OCI-LY7 (cell line): Measurements from ENCODE around the gene SRR. TPM values are rescaled to one million over a fixed set of nuclear protein-coding genes. Genes with fewer than 3 reads are reported as not detected.

Experiments used
- BruUV-seq: library from RNA; stranded (reverse); fragments of 400-500 nt; replicated peaks from 2 replicates; lab custom pipeline; 2021; lab: Mats Ljungman, UMichigan
- CTCF ChIA-PET: fragments of 300-600 bp; sonication (Branson Sonifier 250); formaldehyde crosslinking; loops from one replicate; lab custom pipeline; 2022; ENCODE audit warnings: antibody characterized with exemption; ENCODE audit not compliant: unreplicated experiment; lab: Charles Lee
- POLR2A ChIA-PET: fragments of 300-600 bp; sonication (Branson Sonifier 250); formaldehyde crosslinking; loops from one replicate; lab custom pipeline; 2022; ENCODE audit warnings: antibody characterized with exemption; lab: Charles Lee
- DNase-seq: peaks from one replicate; pipeline ENCODE4 v3.0.0-alpha.2; 2015; ENCODE audit warnings: low spot score
- H2AFZ ChIP-seq: fragments of 200-600 bp; sonication (generic), shearing (Covaris generic); 2 replicates; pipeline ENCODE4 v1.6.1; 2014; ENCODE audit warnings: mild to moderate bottlenecking, antibody characterized with exemption, low read length, moderate library complexity
- H3K27ac ChIP-seq: fragments of 200-600 bp; sonication (generic); 2 replicates; pipeline ENCODE4 v1.5.1; 2014; ENCODE audit warnings: mixed run types, low read depth, mild to moderate bottlenecking, moderate library complexity, low read length, inconsistent platforms; ENCODE audit not compliant: poor library complexity, severe bottlenecking
- H3K36me3 ChIP-seq: fragments of 200-600 bp; sonication (generic); 2 replicates; pipeline ENCODE4 v1.6.1; 2014; ENCODE audit warnings: mild to moderate bottlenecking, antibody characterized with exemption, low read length, moderate library complexity, mixed read lengths; ENCODE audit not compliant: insufficient read depth
- H3K4me1 ChIP-seq: fragments of 200-600 bp; sonication (generic); 2 replicates; pipeline ENCODE4 v1.5.1; 2014; ENCODE audit warnings: mild to moderate bottlenecking, low read length; ENCODE audit not compliant: insufficient read depth, poor library complexity, severe bottlenecking
- H3K4me2 ChIP-seq: fragments of 200-600 bp; sonication (generic); 2 replicates; pipeline ENCODE4 v1.6.1; 2014; ENCODE audit warnings: mild to moderate bottlenecking, low read length
- H3K4me3 ChIP-seq: fragments of 200-600 bp; sonication (generic); 2 replicates; pipeline ENCODE4 v1.5.1; 2014; ENCODE audit warnings: mild to moderate bottlenecking, low read depth, low read length; ENCODE audit not compliant: poor library complexity, severe bottlenecking
- H3K79me2 ChIP-seq: fragments of 200-600 bp; sonication (generic); 2 replicates; pipeline ENCODE4 v1.6.1; 2016; ENCODE audit warnings: low read depth, mild to moderate bottlenecking, low read length, moderate library complexity, mixed read lengths; ENCODE audit not compliant: insufficient read depth
- H3K9me2 ChIP-seq: fragments of 200-600 bp; sonication (generic); 2 replicates; pipeline ENCODE4 v1.6.1; 2016; ENCODE audit warnings: mild to moderate bottlenecking, low read length, mixed read lengths; ENCODE audit not compliant: insufficient read depth
- H3K9me3 ChIP-seq: fragments of 200-600 bp; sonication (generic); 2 replicates; pipeline ENCODE4 v1.6.1; 2014; ENCODE audit warnings: mild to moderate bottlenecking, mixed run types, low read length, mixed read lengths
- H4K20me1 ChIP-seq: fragments of 200-600 bp; sonication (generic); 2 replicates; pipeline ENCODE4 v1.6.1; 2014; ENCODE audit warnings: mild to moderate bottlenecking, antibody characterized with exemption, low read length, moderate library complexity, mixed read lengths; ENCODE audit not compliant: insufficient read depth
- EZH2phosphoT487 ChIP-seq: fragments of 200-600 bp; sonication (generic); IDR thresholded peaks from 2 replicates; pipeline ENCODE4 v1.6.1; 2018; ENCODE audit warnings: low read depth, borderline replicate concordance, mild to moderate bottlenecking, mixed run types, antibody characterized with exemption, low read length, moderate library complexity, mixed read lengths
- intact Hi-C: fragments of 100-400 bp; cut with micrococcal nuclease; formaldehyde crosslinking; loops from one replicate; pipeline ENCODE4 v1.10.0; 2022; ENCODE audit not compliant: unreplicated experiment
- small RNA-seq: library from RNA; depleted of rRNA; stranded (forward); fragments of <200 nt; gene quantifications from one replicate; pipeline ENCODE3, GENCODE V24; 2014
- total RNA-seq, 2 experiments: library from RNA; depleted of rRNA in 1 of 2; stranded (reverse); fragments of >200 nt in 1 of 2; shearing (Covaris generic) in 1 of 2; gene quantifications; 2 replicates each; pipeline ENCODE4 v1.2.3, GENCODE V29; 2014 to 2022
- TF ChIP-seq, protein P1 (sequence below): fragments of 200-600 bp; sonication (generic); conservative IDR thresholded peaks from 2 replicates; pipeline ENCODE4 v1.5.1; 2014; ENCODE audit warnings: mild to moderate bottlenecking, antibody characterized with exemption, low read length, moderate library complexity, mixed read lengths

SRR gene
- total RNA-seq, 2 experiments from 2014 or later = 3.8 to 12.1 TPM

DNA sequence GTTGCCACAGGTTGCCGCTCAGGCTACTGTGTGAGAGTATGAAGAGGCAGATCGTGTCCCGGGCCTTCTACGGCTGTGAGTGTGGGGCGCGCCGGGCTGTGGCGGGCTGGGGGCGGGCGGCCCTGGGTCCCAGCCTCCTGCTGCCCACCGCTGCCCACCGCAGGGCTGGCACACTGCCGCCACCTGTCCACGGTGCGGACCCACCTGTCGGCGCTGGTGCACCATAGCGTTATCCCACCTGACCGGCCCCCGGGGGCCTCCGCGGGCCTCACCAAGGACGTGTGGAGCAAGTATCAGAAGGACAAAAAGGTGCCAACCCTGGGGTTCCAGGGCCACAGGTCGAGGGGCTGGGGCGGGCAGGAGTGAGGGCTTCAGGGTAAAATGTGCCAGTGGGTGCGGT, 68.4 kb downstream of the SRR start:
- POLR2A ChIA-PET = no interaction called here
- intact Hi-C loops = no loop called here
- CTCF ChIA-PET = no interaction called here

DNA sequence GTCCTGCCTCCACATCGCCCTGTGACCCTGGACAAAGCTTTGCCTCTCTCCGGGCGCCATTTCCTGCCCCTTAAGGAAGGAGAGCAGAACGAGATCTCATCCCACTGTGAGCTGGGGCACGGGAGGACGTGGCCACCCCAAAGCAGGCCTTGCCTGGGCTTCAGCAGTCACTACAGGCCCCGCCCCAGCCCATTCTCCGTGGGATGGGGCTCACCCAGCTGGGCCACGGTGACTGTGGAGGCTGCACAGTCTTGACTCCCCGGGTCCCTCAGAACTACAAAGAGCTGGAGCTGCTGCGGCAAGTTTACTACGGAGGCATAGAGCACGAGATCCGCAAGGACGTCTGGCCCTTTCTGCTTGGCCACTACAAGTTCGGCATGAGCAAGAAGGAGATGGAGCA, 68.9 kb downstream of the SRR start:
- ChIA-PET POLR2A (no interaction called here), CTCF (no interaction called here)
- Histone ChIP-seq H3K9me3 (no peaks in the 10 kb centered on the region), H3K9me2 (no peaks in the 10 kb centered on the region), H3K4me3 (no peak overlapping the region), H3K27ac (no peak overlapping the region), H4K20me1 (no peaks in the 10 kb centered on the region), H2AFZ (no peak overlapping the region), H3K4me2 (no peak overlapping the region), H3K36me3 (no peaks in the 10 kb centered on the region), H3K4me1 (no peaks in the 10 kb centered on the region), H3K79me2 (no peaks in the 10 kb centered on the region)
- BruUV-seq = no TSS peak
- no peak for DNase-seq
- intact Hi-C loops = no loop called here
- TF ChIP-seq, protein P1, sequence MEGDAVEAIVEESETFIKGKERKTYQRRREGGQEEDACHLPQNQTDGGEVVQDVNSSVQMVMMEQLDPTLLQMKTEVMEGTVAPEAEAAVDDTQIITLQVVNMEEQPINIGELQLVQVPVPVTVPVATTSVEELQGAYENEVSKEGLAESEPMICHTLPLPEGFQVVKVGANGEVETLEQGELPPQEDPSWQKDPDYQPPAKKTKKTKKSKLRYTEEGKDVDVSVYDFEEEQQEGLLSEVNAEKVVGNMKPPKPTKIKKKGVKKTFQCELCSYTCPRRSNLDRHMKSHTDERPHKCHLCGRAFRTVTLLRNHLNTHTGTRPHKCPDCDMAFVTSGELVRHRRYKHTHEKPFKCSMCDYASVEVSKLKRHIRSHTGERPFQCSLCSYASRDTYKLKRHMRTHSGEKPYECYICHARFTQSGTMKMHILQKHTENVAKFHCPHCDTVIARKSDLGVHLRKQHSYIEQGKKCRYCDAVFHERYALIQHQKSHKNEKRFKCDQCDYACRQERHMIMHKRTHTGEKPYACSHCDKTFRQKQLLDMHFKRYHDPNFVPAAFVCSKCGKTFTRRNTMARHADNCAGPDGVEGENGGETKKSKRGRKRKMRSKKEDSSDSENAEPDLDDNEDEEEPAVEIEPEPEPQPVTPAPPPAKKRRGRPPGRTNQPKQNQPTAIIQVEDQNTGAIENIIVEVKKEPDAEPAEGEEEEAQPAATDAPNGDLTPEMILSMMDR = no peak
- no peak for TF ChIP-seq EZH2phosphoT487

More for the DNA sequence above, 68.4 kb downstream of the SRR start:
- Histone ChIP-seq H3K9me3 (no peaks in the 10 kb centered on the region), H3K27ac (no peak overlapping the region), H4K20me1 (no peaks in the 10 kb centered on the region), H3K4me3 (no peak overlapping the region), H3K4me2 (no peak overlapping the region), H3K79me2 (no peaks in the 10 kb centered on the region), H2AFZ (no peak overlapping the region), H3K4me1 (no peaks in the 10 kb centered on the region), H3K36me3 (no peaks in the 10 kb centered on the region), H3K9me2 (no peaks in the 10 kb centered on the region)
- TF ChIP-seq, protein P1 = no peak
- TF ChIP-seq EZH2phosphoT487 = no peak
- no TSS peak for BruUV-seq
- DNase-seq = no peak

DNA sequence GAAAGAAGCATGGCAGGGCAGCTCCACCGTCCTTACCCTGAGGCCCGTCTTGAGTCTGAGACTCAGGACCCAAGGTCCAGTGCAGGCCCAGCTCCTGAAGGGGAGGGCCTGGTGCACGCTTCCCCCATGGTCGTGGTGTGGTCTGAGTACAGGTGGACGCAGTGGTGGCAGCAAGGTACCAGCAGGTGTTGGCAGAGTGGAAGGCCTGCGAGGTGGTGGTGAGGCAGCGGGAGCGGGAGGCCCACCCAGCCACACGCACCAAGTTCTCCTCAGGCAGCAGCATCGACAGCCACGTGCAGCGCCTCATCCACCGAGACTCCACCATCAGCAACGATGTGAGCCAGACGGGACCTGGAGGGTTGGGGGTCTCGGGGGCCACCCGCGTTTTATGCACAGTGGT, 69.4 kb downstream of the SRR start:
- Histone ChIP-seq H4K20me1 (no peaks in the 10 kb centered on the region), H3K9me3 (no peaks in the 10 kb centered on the region), H3K27ac (no peak overlapping the region), H2AFZ (no peak overlapping the region), H3K4me2 (no peak overlapping the region), H3K4me3 (no peak overlapping the region), H3K79me2 (no peaks in the 10 kb centered on the region), H3K4me1 (no peaks in the 10 kb centered on the region), H3K9me2 (no peaks in the 10 kb centered on the region), H3K36me3 (no peaks in the 10 kb centered on the region)
- POLR2A ChIA-PET = no interaction called here
- no peak for DNase-seq
- CTCF ChIA-PET = no interaction called here
- intact Hi-C loops = no loop called here
- TF ChIP-seq EZH2phosphoT487 = no peak
- TF ChIP-seq, protein P1 = no peak
- no TSS peak for BruUV-seq

Small RNA genes within 50 kb of the gene (small RNA-seq; reads per million reads assigned to genes)
- gene AC006435.3 (not detected), gene SNORD91A (641 reads per million, percentile 100 among the genes with 10 or more reads in this experiment), gene SNORD91B (188 reads per million, percentile 99 among the genes with 10 or more reads in this experiment)

Other genes starting within 250 kb of the SRR start
- gene HIC1, start 248.8 kb upstream of the SRR start, total RNA-seq (2014; rRNA removed; shearing (Covaris generic)) = 0.19 TPM in 1 of 2 replicates, not detected in the other
- 0.32 TPM in 1 of 2 replicates, not detected in the other for gene HIC1, start 248.8 kb upstream of the SRR start, total RNA-seq (2022)
- 10.2 and 12.5 TPM in 2 replicates for gene SMG6, start 165 bp upstream of the SRR start, total RNA-seq (2014; rRNA removed; shearing (Covaris generic))
- gene SMG6, start 165 bp upstream of the SRR start, total RNA-seq (2022) = 17.8 and 18.8 TPM in 2 replicates
- 71.4 and 85.8 TPM in 2 replicates for gene TSR1, start 32.5 kb downstream of the SRR start, total RNA-seq (2014; rRNA removed; shearing (Covaris generic))
- gene TSR1, start 32.5 kb downstream of the SRR start, total RNA-seq (2022) = 48.1 and 58.7 TPM in 2 replicates
- gene SGSM2, start 33.6 kb downstream of the SRR start, total RNA-seq (2014; rRNA removed; shearing (Covaris generic)) = 38.4 and 44.0 TPM in 2 replicates
- 49.0 and 50.6 TPM in 2 replicates for gene SGSM2, start 33.6 kb downstream of the SRR start, total RNA-seq (2022)
- 17.7 and 22.2 TPM in 2 replicates for gene MNT, start 97.1 kb downstream of the SRR start, total RNA-seq (2014; rRNA removed; shearing (Covaris generic))
- 58.7 and 60.0 TPM in 2 replicates for gene MNT, start 97.1 kb downstream of the SRR start, total RNA-seq (2022)
- gene METTL16, start 207.9 kb downstream of the SRR start, total RNA-seq (2014; rRNA removed; shearing (Covaris generic)) = 24.4 and 26.6 TPM in 2 replicates
- 41.3 and 41.5 TPM in 2 replicates for gene METTL16, start 207.9 kb downstream of the SRR start, total RNA-seq (2022)